ENCODE data around the gene PRAC2.

DNA sequence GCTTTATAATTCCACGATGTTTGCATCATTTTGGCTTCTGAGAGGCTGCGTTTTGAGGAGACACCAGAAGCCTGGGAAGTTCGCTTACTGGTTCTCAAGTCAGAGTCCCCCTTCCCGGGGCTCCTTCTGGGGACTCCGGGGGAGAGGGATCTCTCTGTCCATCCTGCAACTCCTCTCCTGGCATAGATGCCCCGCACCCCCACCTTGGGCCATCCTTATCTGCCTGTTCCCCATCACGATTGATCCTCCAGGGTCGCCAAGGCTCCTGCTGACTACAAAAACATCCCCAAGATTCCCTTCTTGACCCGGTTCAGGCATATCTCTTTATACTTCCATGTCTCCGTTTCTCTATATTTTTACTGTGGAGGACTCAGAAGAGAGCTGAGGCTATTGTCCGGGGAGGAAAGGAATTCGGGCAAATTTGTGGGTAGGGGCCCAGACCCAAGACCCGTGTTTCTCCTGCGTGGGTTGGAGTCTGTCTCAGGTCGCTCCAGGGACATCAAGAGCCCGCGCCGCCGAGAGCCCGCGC is 24.0 kb downstream of the PRAC2 start:
- TF ChIP-seq, protein P1, sequence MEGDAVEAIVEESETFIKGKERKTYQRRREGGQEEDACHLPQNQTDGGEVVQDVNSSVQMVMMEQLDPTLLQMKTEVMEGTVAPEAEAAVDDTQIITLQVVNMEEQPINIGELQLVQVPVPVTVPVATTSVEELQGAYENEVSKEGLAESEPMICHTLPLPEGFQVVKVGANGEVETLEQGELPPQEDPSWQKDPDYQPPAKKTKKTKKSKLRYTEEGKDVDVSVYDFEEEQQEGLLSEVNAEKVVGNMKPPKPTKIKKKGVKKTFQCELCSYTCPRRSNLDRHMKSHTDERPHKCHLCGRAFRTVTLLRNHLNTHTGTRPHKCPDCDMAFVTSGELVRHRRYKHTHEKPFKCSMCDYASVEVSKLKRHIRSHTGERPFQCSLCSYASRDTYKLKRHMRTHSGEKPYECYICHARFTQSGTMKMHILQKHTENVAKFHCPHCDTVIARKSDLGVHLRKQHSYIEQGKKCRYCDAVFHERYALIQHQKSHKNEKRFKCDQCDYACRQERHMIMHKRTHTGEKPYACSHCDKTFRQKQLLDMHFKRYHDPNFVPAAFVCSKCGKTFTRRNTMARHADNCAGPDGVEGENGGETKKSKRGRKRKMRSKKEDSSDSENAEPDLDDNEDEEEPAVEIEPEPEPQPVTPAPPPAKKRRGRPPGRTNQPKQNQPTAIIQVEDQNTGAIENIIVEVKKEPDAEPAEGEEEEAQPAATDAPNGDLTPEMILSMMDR (IDR thresholded peaks at IDR 0.05), result no peak
- TF ChIP-seq POLR2A (IDR thresholded peaks at IDR 0.05), result no peak
